ENCODE measurements around the gene RBM4B. TPM values are rescaled to one million over a fixed set of nuclear protein-coding genes. Genes with fewer than 3 reads are reported as not detected.

The RBM4B gene
- total RNA-seq, 1 experiment from 2014 or later = 33.6 TPM

DNA sequence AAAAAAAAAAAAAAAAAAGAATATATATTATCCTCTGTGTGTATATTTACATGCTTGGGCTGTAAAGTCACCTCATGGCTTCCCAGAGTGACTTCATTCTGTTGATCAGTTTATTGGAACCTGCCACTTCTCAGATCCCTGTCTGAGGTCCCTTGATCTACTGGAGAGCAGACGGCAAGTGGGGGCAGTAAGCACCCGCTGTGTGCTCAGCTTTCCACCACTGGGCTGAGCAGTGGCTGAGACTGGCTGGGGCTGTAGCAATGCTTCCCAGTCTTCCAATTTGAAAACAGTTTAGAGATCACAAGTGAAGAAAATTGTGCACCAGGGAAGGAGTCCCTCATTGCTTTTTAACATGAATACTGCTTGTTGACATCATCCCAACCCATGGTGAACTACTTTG lies 6.9 kb upstream of the RBM4B start:
- TF ChIP-seq, protein P1, sequence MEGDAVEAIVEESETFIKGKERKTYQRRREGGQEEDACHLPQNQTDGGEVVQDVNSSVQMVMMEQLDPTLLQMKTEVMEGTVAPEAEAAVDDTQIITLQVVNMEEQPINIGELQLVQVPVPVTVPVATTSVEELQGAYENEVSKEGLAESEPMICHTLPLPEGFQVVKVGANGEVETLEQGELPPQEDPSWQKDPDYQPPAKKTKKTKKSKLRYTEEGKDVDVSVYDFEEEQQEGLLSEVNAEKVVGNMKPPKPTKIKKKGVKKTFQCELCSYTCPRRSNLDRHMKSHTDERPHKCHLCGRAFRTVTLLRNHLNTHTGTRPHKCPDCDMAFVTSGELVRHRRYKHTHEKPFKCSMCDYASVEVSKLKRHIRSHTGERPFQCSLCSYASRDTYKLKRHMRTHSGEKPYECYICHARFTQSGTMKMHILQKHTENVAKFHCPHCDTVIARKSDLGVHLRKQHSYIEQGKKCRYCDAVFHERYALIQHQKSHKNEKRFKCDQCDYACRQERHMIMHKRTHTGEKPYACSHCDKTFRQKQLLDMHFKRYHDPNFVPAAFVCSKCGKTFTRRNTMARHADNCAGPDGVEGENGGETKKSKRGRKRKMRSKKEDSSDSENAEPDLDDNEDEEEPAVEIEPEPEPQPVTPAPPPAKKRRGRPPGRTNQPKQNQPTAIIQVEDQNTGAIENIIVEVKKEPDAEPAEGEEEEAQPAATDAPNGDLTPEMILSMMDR (IDR thresholded peaks at IDR 0.05) = no peak
- TF ChIP-seq SIN3A (IDR thresholded peaks at IDR 0.05; ENCODE audit: borderline replicate concordance, insufficient read depth, low read depth, low read length) = no peak
- TF ChIP-seq POLR2AphosphoS5 (IDR thresholded peaks at IDR 0.05; ENCODE audit: low read depth, low read length) = no peak
- TF ChIP-seq TCF7L2 (IDR thresholded peaks at IDR 0.05; ENCODE audit: low read depth, low read length) = no peak
- TF ChIP-seq, protein P2, sequence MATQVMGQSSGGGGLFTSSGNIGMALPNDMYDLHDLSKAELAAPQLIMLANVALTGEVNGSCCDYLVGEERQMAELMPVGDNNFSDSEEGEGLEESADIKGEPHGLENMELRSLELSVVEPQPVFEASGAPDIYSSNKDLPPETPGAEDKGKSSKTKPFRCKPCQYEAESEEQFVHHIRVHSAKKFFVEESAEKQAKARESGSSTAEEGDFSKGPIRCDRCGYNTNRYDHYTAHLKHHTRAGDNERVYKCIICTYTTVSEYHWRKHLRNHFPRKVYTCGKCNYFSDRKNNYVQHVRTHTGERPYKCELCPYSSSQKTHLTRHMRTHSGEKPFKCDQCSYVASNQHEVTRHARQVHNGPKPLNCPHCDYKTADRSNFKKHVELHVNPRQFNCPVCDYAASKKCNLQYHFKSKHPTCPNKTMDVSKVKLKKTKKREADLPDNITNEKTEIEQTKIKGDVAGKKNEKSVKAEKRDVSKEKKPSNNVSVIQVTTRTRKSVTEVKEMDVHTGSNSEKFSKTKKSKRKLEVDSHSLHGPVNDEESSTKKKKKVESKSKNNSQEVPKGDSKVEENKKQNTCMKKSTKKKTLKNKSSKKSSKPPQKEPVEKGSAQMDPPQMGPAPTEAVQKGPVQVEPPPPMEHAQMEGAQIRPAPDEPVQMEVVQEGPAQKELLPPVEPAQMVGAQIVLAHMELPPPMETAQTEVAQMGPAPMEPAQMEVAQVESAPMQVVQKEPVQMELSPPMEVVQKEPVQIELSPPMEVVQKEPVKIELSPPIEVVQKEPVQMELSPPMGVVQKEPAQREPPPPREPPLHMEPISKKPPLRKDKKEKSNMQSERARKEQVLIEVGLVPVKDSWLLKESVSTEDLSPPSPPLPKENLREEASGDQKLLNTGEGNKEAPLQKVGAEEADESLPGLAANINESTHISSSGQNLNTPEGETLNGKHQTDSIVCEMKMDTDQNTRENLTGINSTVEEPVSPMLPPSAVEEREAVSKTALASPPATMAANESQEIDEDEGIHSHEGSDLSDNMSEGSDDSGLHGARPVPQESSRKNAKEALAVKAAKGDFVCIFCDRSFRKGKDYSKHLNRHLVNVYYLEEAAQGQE (IDR thresholded peaks at IDR 0.05; ENCODE audit: insufficient read depth in 1 of 2, low read depth in 2 of 2, low read length in 1 of 2) = no peak
- Histone ChIP-seq H3K27ac (ENCODE audit: low read length) (no peak overlapping the region), H3K27me3 (ENCODE audit: control insufficient read depth, insufficient read depth, low read length) (no peaks in the 10 kb centered on the region), H3K36me3 (ENCODE audit: control insufficient read depth, insufficient read depth, low read length) (no peaks in the 10 kb centered on the region), H3K9me3 (ENCODE audit: control insufficient read depth, insufficient read depth, low read depth, low read length) (no peaks in the 10 kb centered on the region), H3K4me3 (ENCODE audit: low read depth in 2 of 2, low read length in 2 of 2) (no peak overlapping the region), H3K4me1 (ENCODE audit: control insufficient read depth, insufficient read depth, low read length) (no peaks in the 10 kb centered on the region)
- intact Hi-C loops (cut with micrococcal nuclease; ENCODE audit: unreplicated experiment) (no loop called here), in situ Hi-C loops (cut with HindIII; ENCODE audit: low pct_unique_long_range_greater_than_20kb, low sequenced_read_pairs) (no loop called here)
- CTCF ChIA-PET = interaction anchor here (0.7 kb wide), 1 partner anchor 149 kb away, joined by 4 read pairs; no protein-coding TSS in a partner anchor
- no peak for DNase-seq (ENCODE audit: low read depth, low spot score)
- no TSS peak for BruUV-seq (replicated peaks)
- no peak for ATAC-seq
- POLR2A ChIA-PET = no interaction called here

DNA sequence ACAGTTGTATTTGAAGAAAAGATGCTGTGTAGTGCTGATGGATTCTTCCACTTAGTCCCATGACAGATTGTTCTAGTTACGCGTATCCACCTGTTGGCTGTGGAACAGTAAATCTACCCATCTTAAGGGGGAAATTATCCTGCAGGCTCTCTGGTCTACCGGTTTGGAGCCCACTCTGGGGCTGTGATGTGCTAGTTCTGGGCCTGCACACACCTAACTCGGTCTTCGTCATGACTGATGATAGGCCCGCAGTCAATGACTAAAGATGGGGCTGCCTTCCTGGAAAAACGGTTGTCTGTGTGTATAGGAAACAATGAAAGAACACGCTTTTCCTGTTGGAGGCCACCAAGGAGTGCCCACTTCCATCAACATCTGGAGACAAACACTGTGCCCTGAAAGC lies 6.2 kb upstream of the RBM4B start:
- in situ Hi-C loops (cut with HindIII; ENCODE audit: low pct_unique_long_range_greater_than_20kb, low sequenced_read_pairs) = no loop called here
- H3K9me3 ChIP-seq (ENCODE audit: control insufficient read depth, insufficient read depth, low read depth, low read length) = no peaks in the 10 kb centered on the region

More for the DNA sequence above, 6.2 kb upstream of the RBM4B start:
- H3K4me3 ChIP-seq (ENCODE audit: low read depth in 2 of 2, low read length in 2 of 2) = no peak overlapping the region
- TF ChIP-seq SIN3A (IDR thresholded peaks at IDR 0.05; ENCODE audit: borderline replicate concordance, insufficient read depth, low read depth, low read length) (no peak), TCF7L2 (IDR thresholded peaks at IDR 0.05; ENCODE audit: low read depth, low read length) (no peak), POLR2AphosphoS5 (IDR thresholded peaks at IDR 0.05; ENCODE audit: low read depth, low read length) (no peak)
- TF ChIP-seq, protein P2 (IDR thresholded peaks at IDR 0.05; ENCODE audit: insufficient read depth in 1 of 2, low read depth in 2 of 2, low read length in 1 of 2) = no peak
- TF ChIP-seq, protein P1 (IDR thresholded peaks at IDR 0.05) = no peak
- ATAC-seq (no peak), DNase-seq (ENCODE audit: low read depth, low spot score) (no peak)
- H3K27ac ChIP-seq (ENCODE audit: low read length) = no peak overlapping the region
- H3K27me3 ChIP-seq (ENCODE audit: control insufficient read depth, insufficient read depth, low read length) = no peaks in the 10 kb centered on the region
- H3K4me1 ChIP-seq (ENCODE audit: control insufficient read depth, insufficient read depth, low read length) = no peaks in the 10 kb centered on the region; the same call in 1 of the 2 replicates
- H3K36me3 ChIP-seq (ENCODE audit: control insufficient read depth, insufficient read depth, low read length) = no peaks in the 10 kb centered on the region
- POLR2A ChIA-PET = no interaction called here
- BruUV-seq (replicated peaks) = no TSS peak
- intact Hi-C loops (cut with micrococcal nuclease; ENCODE audit: unreplicated experiment) = no loop called here
- CTCF ChIA-PET = no interaction called here
